NB4 (cell line): ENCODE data around the gene SPRED3.

ENCODE experiments used
- CTCF ChIP-seq: IDR thresholded peaks from one replicate; pipeline ENCODE4 v1.5.1; 2012; ENCODE audit warnings: low read depth, low read length
- POLR2A ChIP-seq: IDR thresholded peaks from 2 replicates; pipeline ENCODE4 v1.6.1; 2011; ENCODE audit warnings: mild to moderate bottlenecking; ENCODE audit not compliant: insufficient read length; ENCODE audit errors: extremely low read depth

- no peak for TF ChIP-seq CTCF
- TF ChIP-seq POLR2A = no peak
These were observed 816 bp downstream of the SPRED3 start for GRCh38 chr19:38389101-38389925.
